Measurements from ENCODE around the gene IGFBP6.
A peak's percentile ranks its signal among the peaks of the same experiment; 100 is the strongest.

Gene IGFBP6

GRCh38 chr12:53097564-53098353 lies at the start of gene IGFBP6:
Gene IGFBP6 (plus strand): TSS chr12:53097667. CDS start chr12:53097718, 51 bp downstream.
- H2AFZ ChIP-seq (ENCODE audit: low read length), result no peak within 1 kb of the TSS
- H3K9me3 ChIP-seq (ENCODE audit: low read length), result no peaks in the 10 kb centered on the region
- H3K9me2 ChIP-seq (ENCODE audit: low read depth, low read length), result no peaks in the 10 kb centered on the region
- no peaks in the 10 kb centered on the region for H3F3A ChIP-seq (ENCODE audit: insufficient read depth, low read length)
- no peaks in the 10 kb centered on the region for H3K36me3 ChIP-seq (ENCODE audit: insufficient read depth, low read length)
- H3K4me2 ChIP-seq (ENCODE audit: low read length), result peak within 1 kb of the TSS; percentile 93
- peaks cover 29% of the 10 kb centered on the region for H3K4me1 ChIP-seq (ENCODE audit: insufficient read depth, low read length, severe bottlenecking)
- no peak within 1 kb of the TSS for H3K27ac ChIP-seq (ENCODE audit: low read depth, low read length, poor library complexity, severe bottlenecking)
- H4K20me1 ChIP-seq (ENCODE audit: insufficient read depth, low read length), result no peaks in the 10 kb centered on the region
- peaks cover 5% of the 10 kb centered on the region; the same call in 1 of the 2 replicates for H3K27me3 ChIP-seq (ENCODE audit: insufficient read depth, low read length)
- no peak for TF ChIP-seq EZH2 (IDR thresholded peaks at IDR 0.05; ENCODE audit: borderline replicate concordance, low read length)
- no peak for TF ChIP-seq CTCF (IDR thresholded peaks at IDR 0.05; ENCODE audit: low read length)
- no peaks in the 10 kb centered on the region for H3K79me2 ChIP-seq (ENCODE audit: insufficient read depth, low read length)
- peak within 1 kb of the TSS; percentile 65 for H3K9ac ChIP-seq (ENCODE audit: low read length)
- peak within 1 kb of the TSS; percentile 61 for H3K4me3 ChIP-seq (ENCODE audit: low read depth, low read length, poor library complexity, severe bottlenecking)

GRCh38 chr12:53048033-53048779 lies 49.3 kb upstream of the IGFBP6 start:
- no peak overlapping the region for H3K27ac ChIP-seq (ENCODE audit: low read depth, low read length, poor library complexity, severe bottlenecking)
- H3F3A ChIP-seq (ENCODE audit: insufficient read depth, low read length), result no peaks in the 10 kb centered on the region
- no peak overlapping the region for H2AFZ ChIP-seq (ENCODE audit: low read length)

More at GRCh38 chr12:53048033-53048779, 49.3 kb upstream of the IGFBP6 start:
- no peaks in the 10 kb centered on the region for H3K36me3 ChIP-seq (ENCODE audit: insufficient read depth, low read length)
- no peak overlapping the region; the same call in 1 of the 2 replicates for H3K9ac ChIP-seq (ENCODE audit: low read length)
- H3K27me3 ChIP-seq (ENCODE audit: insufficient read depth, low read length), result no peaks in the 10 kb centered on the region; the same call in 1 of the 2 replicates
- H4K20me1 ChIP-seq (ENCODE audit: insufficient read depth, low read length), result no peaks in the 10 kb centered on the region
- TF ChIP-seq CTCF (IDR thresholded peaks at IDR 0.05; ENCODE audit: low read length) (no peak), EZH2 (IDR thresholded peaks at IDR 0.05; ENCODE audit: borderline replicate concordance, low read length) (no peak)
- peak overlapping the region; percentile 52 for H3K4me3 ChIP-seq (ENCODE audit: low read depth, low read length, poor library complexity, severe bottlenecking)
- H3K4me2 ChIP-seq (ENCODE audit: low read length), result peak overlapping the region; percentile 67; the same call in 1 of the 2 replicates
- no peaks in the 10 kb centered on the region for H3K9me2 ChIP-seq (ENCODE audit: low read depth, low read length)
- H3K9me3 ChIP-seq (ENCODE audit: low read length), result no peaks in the 10 kb centered on the region
- H3K79me2 ChIP-seq (ENCODE audit: insufficient read depth, low read length), result no peaks in the 10 kb centered on the region
- peaks cover 7% of the 10 kb centered on the region for H3K4me1 ChIP-seq (ENCODE audit: insufficient read depth, low read length, severe bottlenecking)
